Sigmoid colon (tissue), 7 donors: ENCODE results near the gene DXO. TPM values are rescaled to one million over a fixed set of nuclear protein-coding genes. Genes with fewer than 3 reads are reported as not detected.

ENCODE experiments used
- DNase-seq: peaks from one replicate; pipeline ENCODE4 v3.0.0-alpha.2; 2019
- H3K27ac ChIP-seq, 4 donors: fragments of 200-600 bp; sonication (generic); one replicate each; pipeline ENCODE4 v1.5.1; 2016 to 2019; ENCODE audit warnings: mild to moderate bottlenecking in 1 of 4
- H3K27me3 ChIP-seq, 3 donors: fragments of 200-600 bp; sonication (generic); one replicate each; pipeline ENCODE4 v1.5.1; 2019; ENCODE audit warnings: mild to moderate bottlenecking in 1 of 3
- H3K36me3 ChIP-seq, 4 donors: fragments of 200-600 bp; sonication (generic); one replicate each; pipeline ENCODE4 v1.5.1; 2016 to 2019
- H3K4me1 ChIP-seq, 4 donors: fragments of 200-600 bp; sonication (generic); one replicate each; pipeline ENCODE4 v1.5.1; 2017 to 2019
- H3K4me3 ChIP-seq, 4 donors: fragments of 200-600 bp; sonication (generic); one replicate each; pipeline ENCODE4 v1.5.1; 2017 to 2019; ENCODE audit warnings: mild to moderate bottlenecking in 2 of 4, moderate library complexity in 1 of 4
- H3K9me3 ChIP-seq, 4 donors: fragments of 200-600 bp in 3 of 4; sonication (generic) in 3 of 4; one replicate each; pipeline versions ENCODE4 v1.5.1 to v1.6.1; 2013 to 2019
- EP300 ChIP-seq, 4 donors: sonication (generic); formaldehyde crosslinking; IDR thresholded peaks; one replicate each; pipeline ENCODE4 v1.6.1; 2017; ENCODE audit warnings: antibody characterized with exemption in 4 of 4
- POLR2A ChIP-seq, 2 donors: fragments of 450-650 bp; IDR thresholded peaks; one replicate each; pipeline ENCODE4 v1.6.1; 2016; ENCODE audit warnings: antibody characterized with exemption in 2 of 2, mild to moderate bottlenecking in 2 of 2, moderate library complexity in 2 of 2
- POLR2AphosphoS5 ChIP-seq, 4 donors: sonication (generic); formaldehyde crosslinking; IDR thresholded peaks; one replicate each; pipeline ENCODE4 v1.6.1; 2017; ENCODE audit warnings: antibody characterized with exemption in 4 of 4
- WGBS, 2 donors: extraction: QIAGEN DNeasy Blood & Tissue Kit; methylation state at CpG; one replicate each; pipeline ENCODE4 v1.1.7; 2013; 5-methylcytosine and 5-hydroxymethylcytosine counted together
- intact Hi-C: fragments of 100-400 bp; cut with DNase I; formaldehyde crosslinking; loops from one replicate; pipeline ENCODE4 v1.15.1; 2023
- polyA plus RNA-seq, 3 donors: library from polyadenylated mRNA; stranded (reverse); fragments of 200-250 nt; gene quantifications; one replicate each; pipeline ENCODE4 v1.2.3, GENCODE V29; 2013
- total RNA-seq, 4 donors: library from RNA; depleted of rRNA; stranded (reverse); fragments of >200 nt; gene quantifications; one replicate each; pipeline ENCODE4 v1.1.0, GENCODE V29; 2016
- TF ChIP-seq, protein P1 (sequence below), 4 experiments: fragments of 450-650 bp in 3 of 4; fragments of 200-600 bp in 1 of 4; IDR thresholded peaks; one replicate each; pipeline ENCODE4 v1.5.1; 2016 to 2019; ENCODE audit warnings: antibody characterized with exemption in 4 of 4, mild to moderate bottlenecking in 3 of 4, moderate library complexity in 2 of 4
- donor health status: healthy with polysubstance abuse.
- donor health status: Bipolar disorder and iron deficiency.
- donor health status: healthy.

Gene DXO
- total and polyA plus RNA-seq, 7 donors: 8.4 to 22.7 (median 15.1) TPM

GRCh38 chr6:31968326-31968725, 3.6 kb downstream of the DXO start:
- Histone ChIP-seq H3K36me3 (peaks cover 5 to 75% (median 51%) of the 10 kb centered on the region in 4 donors), H3K27ac (no peak overlapping the region), H3K27me3 (no peaks in the 10 kb centered on the region), H3K4me1 (peaks cover 0 to 27% (median 25%) of the 10 kb centered on the region in 4 donors), H3K9me3 (no peaks in the 10 kb centered on the region), H3K4me3 (no peak overlapping the region)
- TF ChIP-seq EP300 (IDR thresholded peaks at IDR 0.05): no peak
- TF ChIP-seq, protein P1, sequence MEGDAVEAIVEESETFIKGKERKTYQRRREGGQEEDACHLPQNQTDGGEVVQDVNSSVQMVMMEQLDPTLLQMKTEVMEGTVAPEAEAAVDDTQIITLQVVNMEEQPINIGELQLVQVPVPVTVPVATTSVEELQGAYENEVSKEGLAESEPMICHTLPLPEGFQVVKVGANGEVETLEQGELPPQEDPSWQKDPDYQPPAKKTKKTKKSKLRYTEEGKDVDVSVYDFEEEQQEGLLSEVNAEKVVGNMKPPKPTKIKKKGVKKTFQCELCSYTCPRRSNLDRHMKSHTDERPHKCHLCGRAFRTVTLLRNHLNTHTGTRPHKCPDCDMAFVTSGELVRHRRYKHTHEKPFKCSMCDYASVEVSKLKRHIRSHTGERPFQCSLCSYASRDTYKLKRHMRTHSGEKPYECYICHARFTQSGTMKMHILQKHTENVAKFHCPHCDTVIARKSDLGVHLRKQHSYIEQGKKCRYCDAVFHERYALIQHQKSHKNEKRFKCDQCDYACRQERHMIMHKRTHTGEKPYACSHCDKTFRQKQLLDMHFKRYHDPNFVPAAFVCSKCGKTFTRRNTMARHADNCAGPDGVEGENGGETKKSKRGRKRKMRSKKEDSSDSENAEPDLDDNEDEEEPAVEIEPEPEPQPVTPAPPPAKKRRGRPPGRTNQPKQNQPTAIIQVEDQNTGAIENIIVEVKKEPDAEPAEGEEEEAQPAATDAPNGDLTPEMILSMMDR (IDR thresholded peaks at IDR 0.05): no peak
- no peak for TF ChIP-seq POLR2A (IDR thresholded peaks at IDR 0.05)
- no peak for TF ChIP-seq POLR2AphosphoS5 (IDR thresholded peaks at IDR 0.05)
- intact Hi-C loops: no loop called here
- 90% methylated on average over 11 of the region's 11 CpGs for WGBS, 2 donors
- DNase-seq: no peak

GRCh38 chr6:31967926-31968320, 4.0 kb downstream of the DXO start:
- intact Hi-C loops: no loop called here
- H3K27ac ChIP-seq: no peak overlapping the region
- H3K27me3 ChIP-seq: no peaks in the 10 kb centered on the region
- WGBS, 2 donors: 86 to 91% methylated on average over 3 of the region's 3 CpGs
- DNase-seq: no peak
- peaks cover 0 to 23% (median 21%) of the 10 kb centered on the region in 4 donors for H3K4me1 ChIP-seq
- no peaks in the 10 kb centered on the region for H3K9me3 ChIP-seq
- no peak overlapping the region for H3K4me3 ChIP-seq
- peaks cover 5 to 79% (median 55%) of the 10 kb centered on the region in 4 donors for H3K36me3 ChIP-seq
- TF ChIP-seq POLR2A (IDR thresholded peaks at IDR 0.05) (no peak), EP300 (IDR thresholded peaks at IDR 0.05) (no peak), POLR2AphosphoS5 (IDR thresholded peaks at IDR 0.05) (no peak)
- TF ChIP-seq, protein P1 (IDR thresholded peaks at IDR 0.05): no peak

- no peaks in the 10 kb centered on the region for H3K9me3 ChIP-seq
- no peak overlapping the region for H3K27ac ChIP-seq
- no peaks in the 10 kb centered on the region for H3K27me3 ChIP-seq
- TF ChIP-seq POLR2A (IDR thresholded peaks at IDR 0.05) (no peak), POLR2AphosphoS5 (IDR thresholded peaks at IDR 0.05) (no peak), EP300 (IDR thresholded peaks at IDR 0.05) (no peak)
- TF ChIP-seq, protein P1 (IDR thresholded peaks at IDR 0.05): no peak
- H3K36me3 ChIP-seq: peaks cover 11 to 86% (median 62%) of the 10 kb centered on the region in 4 donors
- WGBS, 2 donors: 80 to 89% methylated on average over 10 of the region's 10 CpGs
- H3K4me1 ChIP-seq: peaks cover 0 to 19% (median 17%) of the 10 kb centered on the region in 4 donors
- DNase-seq: no peak
- intact Hi-C loops: no loop called here
- no peak overlapping the region for H3K4me3 ChIP-seq
These were observed 4.7 kb downstream of the DXO start for GRCh38 chr6:31966997-31967925.

- TF ChIP-seq EP300 (IDR thresholded peaks at IDR 0.05) (no peak), POLR2AphosphoS5 (IDR thresholded peaks at IDR 0.05) (no peak), POLR2A (IDR thresholded peaks at IDR 0.05) (no peak)
- TF ChIP-seq, protein P1 (IDR thresholded peaks at IDR 0.05): no peak
- H3K9me3 ChIP-seq: no peaks in the 10 kb centered on the region
- no peak for DNase-seq
- no peak overlapping the region for H3K27ac ChIP-seq
- peaks cover 18 to 94% (median 69%) of the 10 kb centered on the region in 4 donors for H3K36me3 ChIP-seq
- H3K4me1 ChIP-seq: peaks cover 0 to 17% (median 15%) of the 10 kb centered on the region in 4 donors
- 94 to 97% methylated on average over 7 of the region's 7 CpGs for WGBS, 2 donors
- no peak overlapping the region for H3K4me3 ChIP-seq
- intact Hi-C loops: no loop called here
- no peaks in the 10 kb centered on the region for H3K27me3 ChIP-seq
These were observed 5.4 kb downstream of the DXO start for GRCh38 chr6:31966506-31966905.
